Heart left ventricle (tissue), 16 donors: ENCODE measurements around the gene LRRC14B. TPM values are rescaled to one million over a fixed set of nuclear protein-coding genes. Genes with fewer than 3 reads are reported as not detected.

Source experiments
- ATAC-seq, 4 donors: fragments of 200-7000 bp; cut with Tn5 transposase; one replicate each; pipeline ENCODE4 v1.9.1; 2020 to 2022; ENCODE audit warnings: moderate library complexity in 4 of 4, mild to moderate bottlenecking in 3 of 4, moderate number of reproducible peaks in 1 of 4
- DNase-seq, 5 donors: peaks; one replicate each; pipeline ENCODE4 v3.0.0-alpha.2; 2020
- H3K27ac ChIP-seq, 12 donors: fragments of 200-600 bp; sonication (generic) in 4 of 12; one replicate each; pipeline versions ENCODE4 v1.5.0 to v1.8.0; 2016 to 2022; ENCODE audit warnings: mild to moderate bottlenecking in 2 of 12
- H3K27me3 ChIP-seq, 9 donors: fragments of 200-600 bp; sonication (generic) in 2 of 9; one replicate each; pipeline versions ENCODE4 v1.5.1 to v1.8.0; 2016 to 2022; ENCODE audit warnings: mild to moderate bottlenecking in 3 of 9
- H3K36me3 ChIP-seq, 9 donors: fragments of 200-600 bp; sonication (generic) in 2 of 9; one replicate each; pipeline versions ENCODE4 v1.5.0 to v1.8.0; 2018 to 2022; ENCODE audit warnings: mild to moderate bottlenecking in 2 of 9
- H3K4me1 ChIP-seq, 12 donors: fragments of 200-600 bp; sonication (generic) in 4 of 12; one replicate each; pipeline versions ENCODE4 v1.5.0 to v1.8.0; 2016 to 2022; ENCODE audit warnings: mild to moderate bottlenecking in 3 of 12
- H3K4me3 ChIP-seq, 12 donors: fragments of 200-600 bp; sonication (generic) in 4 of 12; one replicate each; pipeline versions ENCODE4 v1.5.0 to v1.8.0; 2017 to 2022; ENCODE audit warnings: mild to moderate bottlenecking in 9 of 12, moderate library complexity in 4 of 12
- H3K9me3 ChIP-seq, 12 donors: fragments of 200-600 bp; sonication (generic) in 4 of 12; one replicate each; pipeline versions ENCODE4 v1.5.0 to v1.8.0; 2016 to 2022; ENCODE audit warnings: mild to moderate bottlenecking in 1 of 12
- POLR2A ChIP-seq, 2 donors: fragments of 450-650 bp; IDR thresholded peaks; one replicate each; pipeline ENCODE4 v1.6.1; 2017; ENCODE audit warnings: antibody characterized with exemption in 2 of 2, mild to moderate bottlenecking in 2 of 2, moderate library complexity in 2 of 2
- WGBS, 4 donors: extraction: QIAGEN DNeasy Blood & Tissue Kit in 2 of 4; methylation state at CpG; one replicate each; pipeline versions ENCODE4 v1.1.5 to v1.1.7; 2013 to 2018; 5-methylcytosine and 5-hydroxymethylcytosine counted together
- intact Hi-C, 10 donors: fragments of 100-400 bp; cut with DNase I; formaldehyde crosslinking; loops; one replicate each; pipeline versions ENCODE4 v1.11.1 to v1.14.2; 2022
- polyA plus RNA-seq, 2 donors: library from polyadenylated mRNA; stranded (reverse); fragments of 200-250 nt; gene quantifications; one replicate each; pipeline ENCODE4 v1.2.3, GENCODE V29; 2013
- total RNA-seq, 9 donors: library from RNA; depleted of rRNA in 2 of 9; stranded (reverse); fragments of >200 nt in 2 of 9; fragmentation: NEBNext Ultra II Directional in 3 of 9; extraction: Animal tissue kit (Norgen Biotek cat#: 25700) in 3 of 9; gene quantifications; one replicate each; pipeline versions ENCODE4 v1.1.0 to v1.2.4, GENCODE V29; 2016 to 2023
- TF ChIP-seq, protein P1 (sequence below), 12 donors: fragments of 200-600 bp; sonication (generic) in 4 of 12; IDR thresholded peaks; one replicate each; pipeline versions ENCODE4 v1.5.0 to v1.8.0; 2018 to 2022; ENCODE audit warnings: antibody characterized with exemption in 12 of 12, mild to moderate bottlenecking in 5 of 12
- donor health status: ischemic (EF 13 %, LVEDD 7.1; RV severe dilation, severe dysfunction).
- donor health status: healthy with polysubstance abuse.
- donor health status: DM: no; HTN: yes; CAD: no.
- donor health status: DM: no; HTN: no; CAD: no.
- donor health status: ischemic (EF 25% LVEDD 6.9; RV normal size, moderate dysfunction).
- donor health status: ischemic (EF 25% LVEDD 5.7; RV mildly dilated, moderate dysfunction).
- donor health status: healthy.
- donor health status: DM: yes; HTN: yes; CAD: no.
- donor health status: ischemic (EF 35%, LVEDD 5.7; RV mildly dilated, moderate dysfunction).
- donor health status: nonischemic (EF 11% LVEDD 7.7; RV severe dilation, severe dysfunction).
- donor health status: DM: yes; HTN: yes; CAD: no.
- donor health status: PGD.
- donor health status: ischemic (EF 29% LVEDD 5.4; RV normal size, mild dysfunction).
- donor health status: nonischemic (EF 23%, LVEDD 6.1; RV moderate dilation, normal function).

Gene LRRC14B
- total and polyA plus RNA-seq, 11 donors, result 6.1 to 133 (median 40.3) TPM

DNA sequence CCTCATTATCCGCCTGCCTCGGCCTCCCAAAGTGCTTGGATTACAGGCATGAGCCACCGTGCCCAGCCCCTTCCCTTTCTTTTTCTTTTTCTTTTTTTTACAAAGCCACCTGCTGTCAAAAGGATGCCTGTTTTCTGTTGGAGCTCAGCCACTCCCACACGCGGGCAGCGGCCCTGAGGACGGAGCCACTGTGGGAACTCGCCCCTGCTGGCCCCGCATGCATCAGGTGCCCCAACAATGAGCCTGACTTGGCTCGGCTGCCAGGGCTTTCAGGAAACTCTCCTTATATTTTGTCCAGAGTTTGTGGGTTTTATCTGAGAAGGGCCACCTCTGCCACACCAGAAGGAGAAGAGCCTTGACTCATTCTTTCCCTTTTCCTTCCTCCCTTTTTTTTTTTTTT lies 37.1 kb upstream of the LRRC14B start:
- 55 to 74% (median 66%) methylated on average over 10 of the region's 10 CpGs for WGBS, 4 donors
- TF ChIP-seq, protein P1, sequence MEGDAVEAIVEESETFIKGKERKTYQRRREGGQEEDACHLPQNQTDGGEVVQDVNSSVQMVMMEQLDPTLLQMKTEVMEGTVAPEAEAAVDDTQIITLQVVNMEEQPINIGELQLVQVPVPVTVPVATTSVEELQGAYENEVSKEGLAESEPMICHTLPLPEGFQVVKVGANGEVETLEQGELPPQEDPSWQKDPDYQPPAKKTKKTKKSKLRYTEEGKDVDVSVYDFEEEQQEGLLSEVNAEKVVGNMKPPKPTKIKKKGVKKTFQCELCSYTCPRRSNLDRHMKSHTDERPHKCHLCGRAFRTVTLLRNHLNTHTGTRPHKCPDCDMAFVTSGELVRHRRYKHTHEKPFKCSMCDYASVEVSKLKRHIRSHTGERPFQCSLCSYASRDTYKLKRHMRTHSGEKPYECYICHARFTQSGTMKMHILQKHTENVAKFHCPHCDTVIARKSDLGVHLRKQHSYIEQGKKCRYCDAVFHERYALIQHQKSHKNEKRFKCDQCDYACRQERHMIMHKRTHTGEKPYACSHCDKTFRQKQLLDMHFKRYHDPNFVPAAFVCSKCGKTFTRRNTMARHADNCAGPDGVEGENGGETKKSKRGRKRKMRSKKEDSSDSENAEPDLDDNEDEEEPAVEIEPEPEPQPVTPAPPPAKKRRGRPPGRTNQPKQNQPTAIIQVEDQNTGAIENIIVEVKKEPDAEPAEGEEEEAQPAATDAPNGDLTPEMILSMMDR (IDR thresholded peaks at IDR 0.05), result no peak
- TF ChIP-seq POLR2A (IDR thresholded peaks at IDR 0.05), result no peak
- no peak overlapping the region for H3K4me3 ChIP-seq
- no peaks in the 10 kb centered on the region for H3K36me3 ChIP-seq
- H3K4me1 ChIP-seq, result no peaks in the 10 kb centered on the region
- DNase-seq, result no peak
- no peak overlapping the region for H3K27ac ChIP-seq
- peaks cover 0 to 8% (median 0%) of the 10 kb centered on the region in 9 donors for H3K27me3 ChIP-seq
- intact Hi-C loops, result no loop called here
- peaks cover 0 to 6% (median 0%) of the 10 kb centered on the region in 12 donors for H3K9me3 ChIP-seq
- ATAC-seq, result no peak

DNA sequence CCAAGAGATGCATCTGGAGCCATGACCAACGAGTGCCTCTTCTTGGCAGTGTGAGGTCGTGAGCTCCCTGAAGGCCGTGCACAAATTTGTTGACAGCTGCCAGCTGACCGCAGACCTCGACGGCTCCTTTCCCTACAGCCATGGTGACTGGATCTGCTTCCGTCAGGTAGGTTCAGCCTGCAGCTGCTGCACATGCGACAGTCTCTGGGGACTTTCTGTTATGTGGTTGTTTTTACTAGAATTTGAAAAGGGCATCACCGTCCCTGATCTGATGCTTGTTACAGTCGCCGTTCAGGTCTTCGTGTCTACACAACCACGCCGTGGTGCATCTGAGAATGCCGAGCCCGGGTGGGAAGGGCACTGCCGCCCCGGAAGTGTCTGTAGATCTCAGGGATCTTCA lies 36.5 kb upstream of the LRRC14B start:
- DNase-seq (no peak), ATAC-seq (no peak)
- H3K4me3 ChIP-seq, result no peak overlapping the region
- WGBS, 4 donors, result 80 to 91% (median 85%) methylated on average over 18 of the region's 18 CpGs
- H3K27ac ChIP-seq, result no peak overlapping the region
- H3K4me1 ChIP-seq, result no peaks in the 10 kb centered on the region
- TF ChIP-seq POLR2A (IDR thresholded peaks at IDR 0.05), result no peak
- TF ChIP-seq, protein P1 (IDR thresholded peaks at IDR 0.05), result no peak
- no peaks in the 10 kb centered on the region for H3K36me3 ChIP-seq
- intact Hi-C loops, result no loop called here
- H3K9me3 ChIP-seq, result peaks cover 0 to under 1% (median 0%) of the 10 kb centered on the region in 12 donors
- H3K27me3 ChIP-seq, result peaks cover 0 to 12% (median 0%) of the 10 kb centered on the region in 9 donors

DNA sequence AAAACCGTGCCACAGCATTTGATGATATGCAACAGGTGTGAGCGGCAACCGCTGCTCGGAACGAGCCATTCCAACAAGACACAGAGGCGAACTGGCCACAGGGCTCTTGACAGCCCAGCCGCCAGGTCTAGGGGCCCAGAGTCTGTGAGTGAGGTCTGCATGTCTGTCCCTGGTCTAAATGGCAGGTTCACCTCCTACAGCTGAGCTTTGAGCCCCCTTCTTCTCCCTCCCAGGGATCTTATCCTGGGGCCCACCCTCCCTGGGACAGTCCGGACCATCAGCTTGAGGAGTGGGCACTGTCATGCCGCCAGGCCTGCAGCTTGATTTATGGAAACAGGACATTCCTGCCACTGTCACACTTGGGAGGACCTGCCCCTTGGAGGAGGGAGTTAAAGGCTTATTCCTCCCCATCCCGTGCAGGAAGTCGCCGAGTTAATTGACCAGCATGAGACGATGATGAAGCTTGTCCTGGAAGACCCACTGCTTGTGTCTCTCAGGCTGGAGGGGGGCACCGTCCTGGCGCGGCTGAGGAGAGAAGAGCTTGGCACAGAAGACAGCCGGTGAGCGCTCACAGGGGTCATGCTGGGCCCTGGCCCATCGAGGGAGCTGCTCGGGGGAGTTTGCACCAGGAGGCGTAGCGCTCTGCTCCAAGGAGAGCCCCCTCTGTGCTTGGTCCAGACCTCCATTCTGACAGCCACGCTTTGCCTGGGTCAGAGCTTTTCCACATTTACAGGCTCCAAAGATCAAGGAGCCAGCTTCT lies 35.5 kb upstream of the LRRC14B start:
- H3K4me1 ChIP-seq, result no peaks in the 10 kb centered on the region
- TF ChIP-seq POLR2A (IDR thresholded peaks at IDR 0.05), result no peak
- TF ChIP-seq, protein P1 (IDR thresholded peaks at IDR 0.05), result no peak
- no peak overlapping the region for H3K27ac ChIP-seq
- H3K36me3 ChIP-seq, result no peaks in the 10 kb centered on the region
- H3K4me3 ChIP-seq, result no peak overlapping the region
- peaks cover 0 to 12% (median 0%) of the 10 kb centered on the region in 9 donors for H3K27me3 ChIP-seq
- intact Hi-C loops, result no loop called here
- 82 to 87% (median 86%) methylated on average over 20 to 23 of the region's 23 CpGs for WGBS, 4 donors
- no peaks in the 10 kb centered on the region for H3K9me3 ChIP-seq
- DNase-seq (no peak), ATAC-seq (no peak)

DNA sequence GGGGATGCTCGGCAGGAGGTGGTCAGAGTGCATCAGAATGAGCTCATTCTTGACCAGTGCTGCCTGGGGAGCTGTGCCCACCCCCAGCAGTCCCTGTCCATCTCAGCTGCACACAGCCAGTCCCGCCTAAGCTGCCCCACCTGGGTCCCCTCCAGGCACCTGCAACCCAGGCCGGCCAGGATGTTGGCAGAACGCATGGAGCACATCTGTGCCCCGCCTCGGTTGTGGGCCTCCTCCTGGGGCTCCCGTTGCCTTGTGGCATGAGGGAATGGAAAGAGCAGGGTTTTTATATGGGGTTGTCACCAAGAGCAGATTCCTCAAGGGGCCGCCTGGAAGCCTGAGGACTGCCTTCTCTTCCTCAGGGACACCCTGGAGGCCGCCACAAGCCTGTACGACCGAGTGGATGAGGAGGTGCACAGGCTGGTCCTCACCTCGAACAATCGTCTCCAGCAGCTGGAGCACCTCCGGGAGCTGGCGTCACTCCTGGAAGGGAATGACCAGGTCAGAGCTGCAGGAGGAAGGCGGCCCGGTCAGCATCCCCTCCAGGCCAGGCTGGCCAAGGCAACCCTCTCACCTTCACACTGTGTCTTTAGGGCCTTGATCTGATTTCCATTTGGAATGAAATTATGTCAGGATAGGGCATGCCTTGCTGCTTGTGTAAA lies 34.8 kb upstream of the LRRC14B start:
- no peak overlapping the region for H3K27ac ChIP-seq
- intact Hi-C loops, result no loop called here
- H3K9me3 ChIP-seq, result no peaks in the 10 kb centered on the region
- no peaks in the 10 kb centered on the region for H3K36me3 ChIP-seq
- DNase-seq (no peak), ATAC-seq (no peak)
- peaks cover 0 to 12% (median 0%) of the 10 kb centered on the region in 9 donors for H3K27me3 ChIP-seq
- 85 to 89% (median 86%) methylated on average over 6 to 17 of the region's 17 CpGs for WGBS, 4 donors
- TF ChIP-seq, protein P1 (IDR thresholded peaks at IDR 0.05), result no peak
- TF ChIP-seq POLR2A (IDR thresholded peaks at IDR 0.05), result no peak
- no peaks in the 10 kb centered on the region for H3K4me1 ChIP-seq
- no peak overlapping the region for H3K4me3 ChIP-seq
